B cell (primary cell): ENCODE measurements around the gene MSL3B.

Experiments
- ATAC-seq: fragments of 200-7000 bp; cut with Tn5 transposase; one replicate; pipeline ENCODE4 v1.10.0; 2021; ENCODE audit warnings: low read depth, mild to moderate bottlenecking, moderate number of reproducible peaks, moderate library complexity
- CTCF ChIA-PET: fragments of 350-600 bp; sonication (Branson Sonifier 250); formaldehyde crosslinking; loops from one replicate; lab custom pipeline; 2021; ENCODE audit warnings: antibody characterized with exemption, inconsistent platforms; lab: Charles Lee
- POLR2A ChIA-PET: fragments of 350-600 bp; sonication (Branson Sonifier 250); formaldehyde crosslinking; loops from one replicate; lab custom pipeline; 2021; ENCODE audit warnings: antibody characterized with exemption; lab: Charles Lee
- DNase-seq: peaks from one replicate; pipeline ENCODE4 v3.0.0; 2013
- H2AFZ ChIP-seq: 2 replicates; pipeline ENCODE4 v1.6.1; 2012; ENCODE audit warnings: mild to moderate bottlenecking, low read depth, low read length; ENCODE audit not compliant: insufficient read depth, poor library complexity, severe bottlenecking
- H3K27ac ChIP-seq, 2 donors: 1 replicate in 1 of 2; 2 replicates in 1 of 2; pipeline ENCODE4 v1.5.1; 2012 to 2013; ENCODE audit warnings: low read length in 2 of 2, mild to moderate bottlenecking in 2 of 2, moderate library complexity in 1 of 2
- H3K27me3 ChIP-seq, 4 experiments: fragments of 200-600 bp in 1 of 4; sonication (generic) in 1 of 4; replicated peaks in 1 of 4; 1 replicate in 2 of 4; 2 replicates in 2 of 4; pipeline versions ENCODE4 v1.6.1 to v1.7.0; 2013 to 2016; ENCODE audit warnings: low read length in 3 of 4, mild to moderate bottlenecking in 2 of 4, mixed read lengths in 1 of 4, moderate library complexity in 1 of 4; ENCODE audit not compliant: insufficient read depth in 4 of 4, control insufficient read depth in 3 of 4; ENCODE audit errors: control extremely low read depth in 1 of 4
- H3K36me3 ChIP-seq, 2 experiments: replicated peaks in 1 of 2; 1 replicate in 1 of 2; 2 replicates in 1 of 2; pipeline versions ENCODE4 v1.6.1 to v1.7.1; 2013; ENCODE audit warnings: low read length in 1 of 2; ENCODE audit not compliant: insufficient read depth in 2 of 2, control insufficient read depth in 1 of 2; ENCODE audit errors: control extremely low read depth in 1 of 2, extremely low read depth in 1 of 2
- H3K4me1 ChIP-seq, 2 donors: fragments of 200-600 bp in 1 of 2; sonication (generic) in 1 of 2; 1 replicate in 1 of 2; 2 replicates in 1 of 2; pipeline versions ENCODE4 v1.5.1 to v1.6.1; 2013 to 2017; ENCODE audit warnings: low read length in 2 of 2; ENCODE audit not compliant: control insufficient read depth in 2 of 2, insufficient read depth in 2 of 2
- H3K4me2 ChIP-seq: replicated peaks from 2 replicates; pipeline ENCODE3; 2012; ENCODE audit warnings: mild to moderate bottlenecking, low read depth, low read length; ENCODE audit not compliant: poor library complexity, severe bottlenecking
- H3K4me3 ChIP-seq, 5 experiments: fragments of 200-600 bp in 1 of 5; sonication (generic) in 1 of 5; 1 replicate in 3 of 5; 2 replicates in 2 of 5; pipeline versions ENCODE4 v1.5.1 to v1.7.0; 2011 to 2016; ENCODE audit warnings: low read length in 4 of 5, mild to moderate bottlenecking in 4 of 5, low read depth in 2 of 5, control low read depth in 1 of 5, moderate library complexity in 1 of 5; ENCODE audit not compliant: insufficient read depth in 1 of 5; ENCODE audit errors: control extremely low read depth in 1 of 5, extremely low read depth in 1 of 5
- H3K79me2 ChIP-seq: fragments of 200-600 bp; sonication (generic); one replicate; pipeline ENCODE4 v1.6.0; 2016; ENCODE audit warnings: low read length; ENCODE audit not compliant: control insufficient read depth, insufficient read depth
- H3K9ac ChIP-seq: fragments of 200-600 bp; sonication (generic); 2 replicates; pipeline ENCODE4 v1.6.1; 2017; ENCODE audit warnings: mild to moderate bottlenecking, low read length, moderate library complexity
- H3K9me3 ChIP-seq, 3 donors: one replicate each; pipeline versions ENCODE4 v1.6.1 to v1.7.1; 2013; ENCODE audit warnings: low read length in 2 of 3; ENCODE audit not compliant: control insufficient read depth in 2 of 3, insufficient read depth in 1 of 3; ENCODE audit errors: control extremely low read depth in 1 of 3
- H4K20me1 ChIP-seq: 2 replicates; pipeline ENCODE4 v1.6.0; 2012; ENCODE audit warnings: mild to moderate bottlenecking, low read length; ENCODE audit not compliant: insufficient read depth, control insufficient read depth, poor library complexity, severe bottlenecking
- H3K27ac Mint-ChIP-seq: one replicate; pipeline ENCODE4 v1.8.0; 2021; ENCODE audit warnings: mixed read lengths
- H3K27me3 Mint-ChIP-seq: one replicate; pipeline ENCODE4 v1.8.0; 2021; ENCODE audit warnings: mixed read lengths
- H3K4me1 Mint-ChIP-seq: one replicate; pipeline ENCODE4 v1.8.0; 2021; ENCODE audit warnings: mixed read lengths
- H3K4me3 Mint-ChIP-seq: one replicate; pipeline ENCODE4 v1.8.0; 2021; ENCODE audit warnings: mixed read lengths
- H3K9me3 Mint-ChIP-seq: one replicate; pipeline ENCODE4 v1.8.0; 2022; ENCODE audit warnings: mixed read lengths; ENCODE audit not compliant: insufficient read depth
- EZH2 ChIP-seq: IDR thresholded peaks from 2 replicates; pipeline ENCODE4 v1.6.1; 2012; ENCODE audit warnings: borderline replicate concordance, low read depth, mild to moderate bottlenecking, moderate library complexity, low read length; ENCODE audit not compliant: insufficient read depth, poor library complexity, severe bottlenecking
- WGBS: methylation state at CpG from one replicate; pipeline ENCODE4 v1.1.5; 2013; ENCODE audit warnings: missing lambda C conversion rate; ENCODE audit not compliant: insufficient coverage; 5-methylcytosine and 5-hydroxymethylcytosine counted together
- intact Hi-C: fragments of 100-400 bp; cut with micrococcal nuclease; formaldehyde crosslinking; loops from one replicate; pipeline ENCODE4 v1.10.0; 2022
- TF ChIP-seq, protein P1 (sequence below): fragments of 200-600 bp; IDR thresholded peaks from one replicate; pipeline ENCODE4 v1.8.0; 2022; ENCODE audit warnings: antibody characterized with exemption, mild to moderate bottlenecking

The MSL3B gene

DNA sequence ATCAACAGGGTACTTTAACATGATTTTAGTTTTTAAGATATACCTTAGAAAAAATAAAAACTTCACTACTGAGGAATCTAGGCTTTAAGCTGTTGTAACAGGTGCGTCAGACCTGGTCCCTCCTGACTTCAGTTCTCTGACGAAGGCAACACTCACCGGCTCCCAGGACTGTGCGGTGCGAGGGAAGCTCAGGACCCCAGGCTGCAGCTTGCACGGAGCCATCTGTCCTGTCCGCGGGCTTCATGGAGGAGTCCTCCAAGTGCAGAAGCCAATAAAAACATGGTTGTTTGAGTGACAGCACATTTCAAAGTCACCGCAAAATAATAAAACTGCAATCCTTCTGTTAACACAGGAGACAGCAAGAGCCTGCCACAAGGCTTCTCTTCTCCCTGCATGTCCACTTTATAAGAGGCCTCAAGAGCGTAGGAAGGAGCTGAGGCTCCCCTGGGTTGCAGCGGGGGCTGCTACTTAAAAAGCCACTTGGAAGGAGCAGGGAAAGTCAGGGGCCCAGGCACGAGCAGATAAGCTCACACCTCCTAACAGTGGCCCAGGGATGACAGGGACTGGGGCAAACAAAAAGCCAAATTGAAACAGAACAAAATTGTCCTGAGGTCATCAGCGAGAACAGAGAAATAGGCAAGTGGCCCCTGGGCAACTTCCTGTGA lies 18.4 kb downstream of the MSL3B start:
- Mint-ChIP-seq H3K27me3 (peaks cover 7% of the 10 kb centered on the region), H3K27ac (no peak overlapping the region)

DNA sequence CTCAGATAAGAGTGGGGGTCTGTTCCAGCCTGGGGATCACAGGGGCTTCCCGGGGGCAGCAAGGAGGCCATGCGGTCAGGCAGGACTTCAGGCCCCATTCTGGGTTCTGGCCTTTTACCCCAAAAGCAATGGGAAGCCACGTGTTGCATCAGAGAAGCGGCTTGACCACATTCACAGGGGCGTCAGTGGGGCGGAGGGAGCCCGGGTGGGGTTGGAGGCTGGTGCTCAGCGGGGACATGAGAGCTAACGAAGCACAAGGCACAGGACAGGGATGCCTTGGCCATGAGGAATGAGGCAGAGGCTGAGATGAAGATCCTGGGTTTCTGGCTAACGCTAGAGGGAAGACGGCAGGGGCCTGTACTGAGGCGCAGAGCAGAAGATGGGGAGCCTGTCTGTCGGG lies 19.9 kb downstream of the MSL3B start:
- H3K27ac Mint-ChIP-seq = no peak overlapping the region
- WGBS = over 99% methylated on average over 13 of the region's 13 CpGs
- Histone ChIP-seq H3K27me3 (no peaks in the 10 kb centered on the region), H3K27ac (no peak overlapping the region), H3K36me3 (no peaks in the 10 kb centered on the region), H3K79me2 (peaks cover 16% of the 10 kb centered on the region), H2AFZ (no peak overlapping the region), H3K9me3 (no peaks in the 10 kb centered on the region), H3K9ac (no peak overlapping the region), H3K4me1 (peaks cover 0 to under 1% of the 10 kb centered on the region in 2 donors), H3K4me3 (no peak overlapping the region), H3K4me2 (no peak overlapping the region), H4K20me1 (no peaks in the 10 kb centered on the region)
- H3K4me3 Mint-ChIP-seq = no peak overlapping the region
- POLR2A ChIA-PET = no interaction called here
- H3K4me1 Mint-ChIP-seq = peaks cover 6% of the 10 kb centered on the region
- peaks cover 4% of the 10 kb centered on the region for H3K27me3 Mint-ChIP-seq
- ATAC-seq = no peak
- H3K9me3 Mint-ChIP-seq = no peaks in the 10 kb centered on the region
- CTCF ChIA-PET = no interaction called here
- no peak for TF ChIP-seq EZH2
- TF ChIP-seq, protein P1, sequence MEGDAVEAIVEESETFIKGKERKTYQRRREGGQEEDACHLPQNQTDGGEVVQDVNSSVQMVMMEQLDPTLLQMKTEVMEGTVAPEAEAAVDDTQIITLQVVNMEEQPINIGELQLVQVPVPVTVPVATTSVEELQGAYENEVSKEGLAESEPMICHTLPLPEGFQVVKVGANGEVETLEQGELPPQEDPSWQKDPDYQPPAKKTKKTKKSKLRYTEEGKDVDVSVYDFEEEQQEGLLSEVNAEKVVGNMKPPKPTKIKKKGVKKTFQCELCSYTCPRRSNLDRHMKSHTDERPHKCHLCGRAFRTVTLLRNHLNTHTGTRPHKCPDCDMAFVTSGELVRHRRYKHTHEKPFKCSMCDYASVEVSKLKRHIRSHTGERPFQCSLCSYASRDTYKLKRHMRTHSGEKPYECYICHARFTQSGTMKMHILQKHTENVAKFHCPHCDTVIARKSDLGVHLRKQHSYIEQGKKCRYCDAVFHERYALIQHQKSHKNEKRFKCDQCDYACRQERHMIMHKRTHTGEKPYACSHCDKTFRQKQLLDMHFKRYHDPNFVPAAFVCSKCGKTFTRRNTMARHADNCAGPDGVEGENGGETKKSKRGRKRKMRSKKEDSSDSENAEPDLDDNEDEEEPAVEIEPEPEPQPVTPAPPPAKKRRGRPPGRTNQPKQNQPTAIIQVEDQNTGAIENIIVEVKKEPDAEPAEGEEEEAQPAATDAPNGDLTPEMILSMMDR = no peak
- intact Hi-C loops = no loop called here
- no peak for DNase-seq

More for the DNA sequence above, 18.4 kb downstream of the MSL3B start:
- no peak overlapping the region for H3K4me3 ChIP-seq
- ATAC-seq (no peak), DNase-seq (no peak)
- H3K9me3 ChIP-seq = no peaks in the 10 kb centered on the region
- ChIA-PET POLR2A (no interaction called here), CTCF (no interaction called here)
- H3K27ac ChIP-seq = no peak overlapping the region
- no peak for TF ChIP-seq EZH2
- TF ChIP-seq, protein P1 = no peak
- H2AFZ ChIP-seq = no peak overlapping the region
- Mint-ChIP-seq H3K4me3 (no peak overlapping the region), H3K9me3 (no peaks in the 10 kb centered on the region), H3K4me1 (peaks cover 16% of the 10 kb centered on the region)
- no peaks in the 10 kb centered on the region for H4K20me1 ChIP-seq
- H3K79me2 ChIP-seq = peaks cover 16% of the 10 kb centered on the region
- H3K27me3 ChIP-seq = no peaks in the 10 kb centered on the region
- intact Hi-C loops = no loop called here
- WGBS = 98% methylated on average over 12 of the region's 13 CpGs
- peaks cover under 1 to 11% of the 10 kb centered on the region in 2 donors for H3K4me1 ChIP-seq
- H3K9ac ChIP-seq = no peak overlapping the region
- H3K4me2 ChIP-seq = no peak overlapping the region
- no peaks in the 10 kb centered on the region for H3K36me3 ChIP-seq
